Putamen (tissue), 1 donor: Measurements from ENCODE around the gene ELFN2.

Experiments used
- DNase-seq: peaks from one replicate; pipeline ENCODE4 v3.0.0-alpha.2; 2016; ENCODE audit warnings: low spot score

Gene ELFN2

GRCh38 chr22:37384691-37385090 is 42.6 kb downstream of the ELFN2 start:
- no peak for DNase-seq

DNA sequence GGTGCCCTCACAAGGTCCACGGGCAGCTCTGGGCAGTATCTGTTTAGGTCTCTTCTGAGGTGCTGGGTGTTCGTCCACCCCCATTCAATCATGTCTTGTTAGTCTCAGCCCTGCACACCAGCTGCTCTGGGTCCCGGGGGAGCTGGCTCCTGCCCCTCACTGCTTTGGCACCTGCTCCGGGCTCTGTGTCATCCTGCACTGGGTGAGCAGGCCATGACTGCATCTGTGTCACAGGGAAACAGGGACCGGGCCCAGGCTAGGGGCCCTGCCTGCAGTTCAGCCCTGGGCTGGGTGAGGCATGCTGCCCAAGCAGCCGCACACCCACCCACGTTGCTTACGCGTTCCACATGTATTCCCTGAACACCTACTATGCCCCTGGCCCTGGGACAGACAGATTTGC is 43.9 kb downstream of the ELFN2 start:
- DNase-seq = no peak

DNA sequence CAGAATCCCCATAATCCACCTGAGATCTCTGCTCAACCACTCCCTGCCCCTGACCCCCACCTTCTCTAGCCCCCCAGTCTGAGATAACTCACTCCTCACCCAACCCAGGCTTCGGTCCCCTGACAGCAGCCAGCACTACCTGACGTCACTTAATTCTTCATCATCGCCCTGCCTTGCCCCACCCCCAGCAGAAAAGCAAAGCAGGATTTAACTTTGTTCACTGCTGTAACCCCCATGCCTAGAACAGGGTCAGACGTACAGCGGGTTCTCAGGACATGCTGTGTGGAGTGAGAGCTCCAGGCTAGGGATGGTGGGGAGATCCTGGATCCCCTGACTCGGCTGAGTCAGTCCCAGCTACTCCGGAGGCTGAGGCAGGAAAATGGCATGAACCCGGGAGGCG is 45.8 kb downstream of the ELFN2 start:
- no peak for DNase-seq

- DNase-seq = no peak
Observed at GRCh38 chr22:37379722-37380121, 47.6 kb downstream of the ELFN2 start.

- DNase-seq = no peak
Observed at GRCh38 chr22:37379085-37379484, 48.2 kb downstream of the ELFN2 start.

GRCh38 chr22:37378642-37379058 is 48.6 kb downstream of the ELFN2 start:
- DNase-seq = no peak

DNA sequence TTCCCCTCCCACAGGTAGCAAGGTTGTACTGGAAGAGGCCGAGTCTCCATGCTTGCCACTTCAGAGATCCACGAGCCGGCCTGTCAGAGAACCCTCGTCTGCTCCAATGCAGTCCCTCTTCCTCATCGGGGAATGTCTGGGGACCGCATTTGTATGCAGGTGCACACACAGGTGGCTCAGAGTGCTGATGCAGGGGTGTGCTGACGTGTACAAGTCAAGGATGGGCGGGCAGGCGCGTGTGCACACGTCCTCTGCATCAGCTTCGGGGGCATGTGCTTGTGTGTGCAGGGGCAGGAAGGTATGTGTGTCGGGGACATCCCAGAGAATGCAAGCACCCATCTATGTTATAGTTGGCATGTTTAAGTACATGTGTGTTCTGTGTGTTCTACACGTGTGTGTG is 49.4 kb downstream of the ELFN2 start:
- peak; percentile 63 for DNase-seq

GRCh38 chr22:37377138-37377537 is 50.1 kb downstream of the ELFN2 start:
- DNase-seq = no peak

GRCh38 chr22:37376643-37377042 is 50.6 kb downstream of the ELFN2 start:
- no peak for DNase-seq

DNA sequence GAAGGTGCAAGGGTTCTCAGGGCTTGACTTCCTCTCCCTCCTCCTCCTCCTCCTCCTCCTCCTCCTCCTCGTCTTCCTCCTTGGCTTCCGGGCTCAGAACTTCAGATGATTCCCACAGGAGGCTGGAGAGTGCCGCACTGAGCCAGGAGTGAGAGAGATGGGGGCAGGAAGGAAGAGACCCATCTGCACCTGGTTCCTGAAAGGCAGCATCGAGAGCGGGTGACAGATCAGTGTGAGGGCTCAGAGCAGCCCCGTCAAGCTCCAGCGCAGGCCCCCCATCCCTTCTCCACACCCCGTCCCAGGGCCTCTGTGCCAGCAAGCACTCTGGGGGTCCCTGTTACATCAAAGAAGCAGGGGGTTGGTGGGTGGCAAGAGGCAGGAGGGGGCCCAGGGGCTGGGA is 51.5 kb downstream of the ELFN2 start:
- DNase-seq = no peak

DNA sequence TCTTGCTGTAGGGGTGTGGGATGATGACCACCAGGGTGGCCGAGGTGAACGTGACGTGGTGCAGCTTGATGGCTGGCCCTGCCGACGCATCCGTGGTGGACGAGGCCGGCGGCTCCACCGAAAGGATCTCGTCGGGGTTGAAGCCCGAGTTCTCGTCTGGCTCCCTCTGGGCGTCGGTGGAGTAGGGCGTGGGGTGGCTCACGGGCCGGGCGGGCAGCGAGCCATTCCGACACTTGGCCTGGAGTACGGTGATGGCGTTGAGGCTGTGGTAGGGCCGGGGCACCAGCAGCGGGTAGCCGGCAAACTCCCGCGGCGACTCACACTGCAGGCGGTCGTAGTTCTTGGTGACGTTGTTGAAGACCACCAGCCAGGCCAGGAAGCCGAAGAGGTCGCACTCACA is 52.7 kb downstream of the ELFN2 start:
- DNase-seq = no peak

DNA sequence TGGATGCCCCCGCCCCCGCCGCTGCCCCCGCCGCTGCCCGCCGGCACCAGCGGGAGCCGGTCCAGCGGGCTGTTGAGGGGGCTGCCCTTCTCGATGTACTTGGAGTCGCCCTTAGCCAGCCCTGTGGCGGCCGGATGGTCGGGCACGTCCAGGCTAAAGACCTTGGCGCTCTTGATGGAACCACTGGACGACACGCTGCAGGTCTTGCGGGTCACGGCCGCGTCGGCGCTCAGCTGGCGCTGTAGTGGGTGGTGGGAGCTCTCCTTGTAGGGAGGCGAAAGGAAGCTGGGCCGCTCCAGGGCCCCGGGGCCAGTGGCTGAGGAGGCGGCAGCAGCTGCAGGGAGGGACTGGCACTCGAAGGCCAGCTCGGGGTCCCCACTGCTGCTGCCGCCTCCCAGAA is 53.8 kb downstream of the ELFN2 start:
- DNase-seq = no peak

GRCh38 chr22:37371911-37372310 is 55.4 kb downstream of the ELFN2 start:
- no peak for DNase-seq

DNA sequence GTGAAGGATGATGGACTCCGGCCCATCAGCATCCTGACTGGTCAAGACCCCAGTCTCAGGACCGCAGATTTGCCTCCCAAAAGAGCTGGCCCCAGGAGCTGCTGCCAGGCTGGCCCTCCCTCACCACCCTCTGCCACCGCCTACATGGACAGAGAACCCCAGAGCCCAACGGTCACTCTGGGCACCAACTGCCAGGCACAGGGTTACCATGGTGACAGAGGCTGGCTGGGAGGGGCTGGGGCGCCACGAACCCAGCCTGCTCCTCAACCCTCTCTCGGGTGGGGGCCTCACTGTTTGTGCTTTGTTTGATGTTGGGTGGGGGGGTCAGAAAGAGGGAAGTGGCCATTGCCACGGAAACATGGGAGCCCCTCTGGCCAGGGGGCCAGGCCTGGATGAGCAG is 55.8 kb downstream of the ELFN2 start:
- no peak for DNase-seq

GRCh38 chr22:37370306-37370979 is 56.8 kb downstream of the ELFN2 start:
- no peak for DNase-seq

- no peak for DNase-seq
Observed at GRCh38 chr22:37369483-37369882, 57.8 kb downstream of the ELFN2 start.

GRCh38 chr22:37368058-37368457 is 59.2 kb downstream of the ELFN2 start:
- DNase-seq = no peak

DNA sequence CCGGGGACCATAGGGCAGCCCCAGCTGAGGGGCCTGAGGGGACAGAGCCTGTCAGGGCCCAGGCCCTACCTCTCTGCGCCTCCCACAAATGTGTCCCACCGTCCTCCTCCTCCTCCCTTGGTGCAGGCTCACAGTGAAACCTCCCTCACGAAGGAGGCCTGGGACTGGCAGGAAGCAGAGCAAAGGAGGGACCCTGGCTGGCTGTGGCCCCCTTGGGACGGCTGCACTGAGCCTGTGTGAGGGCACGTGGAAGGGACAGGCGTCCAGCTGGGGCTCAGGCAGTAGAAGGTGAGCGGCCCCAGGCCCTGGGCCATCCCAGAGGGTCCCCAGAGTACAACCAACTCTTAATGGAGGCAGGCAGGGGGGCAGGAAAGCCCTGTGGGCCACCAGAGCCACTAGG is 60.7 kb downstream of the ELFN2 start:
- DNase-seq = no peak

DNA sequence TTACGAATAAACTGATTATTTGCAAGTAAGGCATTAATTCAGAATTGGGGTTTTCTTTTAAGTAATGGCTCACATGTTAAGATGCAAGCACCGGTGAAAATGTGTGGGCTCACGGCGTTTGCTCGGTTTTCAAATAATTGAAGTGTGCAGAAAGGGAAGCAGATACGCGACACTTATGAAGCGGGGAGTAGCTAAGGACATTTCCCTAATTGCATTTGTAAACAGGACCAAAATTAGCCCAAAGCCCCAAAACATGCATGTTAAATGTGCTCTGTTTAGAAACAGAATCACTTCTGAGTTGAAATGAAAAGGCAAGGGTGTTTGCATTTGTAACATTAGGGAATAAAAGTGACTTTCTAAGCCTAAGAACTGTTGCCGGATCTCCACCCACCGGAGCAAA is 61.3 kb downstream of the ELFN2 start:
- no peak for DNase-seq

DNA sequence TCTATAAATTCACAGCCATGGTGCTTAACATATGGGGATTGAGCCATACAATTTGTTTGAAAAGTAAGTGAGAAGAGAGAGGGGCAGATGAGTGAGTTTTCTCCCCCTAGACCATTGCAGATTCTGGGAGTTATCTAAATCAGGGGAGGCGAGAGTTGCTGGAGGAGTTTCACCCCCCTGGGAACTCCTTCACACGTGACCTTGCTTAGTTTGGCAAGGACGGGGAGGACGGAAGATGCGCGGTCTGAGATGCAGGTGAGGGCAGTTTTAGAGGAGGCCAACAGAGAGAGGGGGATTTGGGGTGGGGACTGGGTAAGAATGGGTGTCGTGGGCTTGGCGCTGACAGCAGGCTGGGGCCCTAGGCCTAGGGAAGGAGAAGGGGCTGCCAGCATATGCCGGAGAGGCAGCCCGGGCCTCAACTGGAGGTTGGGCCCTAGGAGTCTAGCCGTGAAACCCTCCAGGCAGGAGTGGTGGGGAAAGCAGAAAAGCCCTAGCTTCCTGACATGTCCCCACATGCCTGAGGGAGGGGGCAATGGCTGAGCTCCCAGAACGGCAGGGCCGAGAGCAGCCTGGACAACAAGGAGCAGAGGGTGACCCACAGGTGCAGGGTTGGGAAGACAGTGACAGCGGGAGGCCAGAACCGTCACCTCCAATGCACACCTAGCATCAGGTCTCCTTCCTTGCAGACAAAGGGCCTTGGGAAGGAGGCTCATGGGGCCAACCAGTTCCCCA is 63.9 kb downstream of the ELFN2 start:
- no peak for DNase-seq

DNA sequence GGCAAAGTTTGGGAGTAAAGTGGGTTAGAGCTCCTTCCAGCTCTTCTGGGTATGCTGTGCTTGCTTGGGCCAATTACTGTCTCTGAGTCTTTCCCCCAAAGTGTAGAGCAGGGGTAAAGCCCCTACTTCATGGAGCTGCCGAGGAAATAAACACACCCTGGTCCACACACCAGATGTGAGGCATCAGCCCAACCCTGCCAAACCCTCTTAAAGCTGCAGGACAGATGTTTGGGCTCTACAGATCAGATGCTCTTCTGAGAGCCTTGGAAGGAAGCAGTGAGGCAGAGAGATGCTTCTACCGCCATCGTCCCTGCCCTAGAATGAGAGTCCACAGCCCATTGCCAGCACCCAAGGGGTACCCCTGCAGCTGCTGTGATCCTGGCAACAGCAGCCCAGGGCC is 64.7 kb downstream of the ELFN2 start:
- DNase-seq = no peak

GRCh38 chr22:37358917-37359316 is 68.4 kb downstream of the ELFN2 start:
- DNase-seq = no peak

DNA sequence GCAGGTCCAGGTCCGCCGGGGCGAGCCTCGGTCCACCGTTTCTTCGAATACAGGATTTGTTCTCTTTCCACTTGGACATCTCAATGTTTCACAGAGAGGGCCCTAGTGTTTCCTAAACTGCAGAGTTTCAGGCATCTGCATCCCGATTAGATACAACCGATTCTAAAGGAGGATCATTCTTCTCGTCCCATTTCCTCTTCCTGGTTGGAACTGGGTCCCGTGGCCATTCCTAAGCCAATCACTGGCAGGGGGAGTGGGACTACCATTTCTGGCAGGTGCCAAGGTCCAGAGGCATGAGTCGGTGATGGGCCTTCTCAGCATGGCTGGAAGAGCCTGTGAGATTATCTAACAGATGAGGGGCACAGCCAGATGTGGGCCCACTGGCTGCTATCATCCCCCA is 68.9 kb downstream of the ELFN2 start:
- no peak for DNase-seq
